DMS114 treated with DMSO at 0.1 percent for 48 hours (cell line): ENCODE data around the gene SUPT6H.
"Not testable (repeated sequence)": the region's sequence is repeated elsewhere in the genome, so short reads cannot be mapped to it uniquely, and the experiment has no call there.

Experiments used
- DNase-seq: peaks from one replicate; lab custom pipeline; 2025; ENCODE audit not compliant: unreplicated experiment; lab: John Stamatoyannopoulos, UW

Gene SUPT6H

GRCh38 chr17:28717578-28718332 is 55.8 kb downstream of the SUPT6H start, which contains the start of gene RAB34:
RAB34 (minus strand) TSS chr17:28717868; CDS start chr17:28717266, 602 bp downstream.
- DNase-seq = peak; percentile 32

- DNase-seq = no peak
Measured at GRCh38 chr17:28718333-28719020, 56.5 kb downstream of the SUPT6H start.

DNA sequence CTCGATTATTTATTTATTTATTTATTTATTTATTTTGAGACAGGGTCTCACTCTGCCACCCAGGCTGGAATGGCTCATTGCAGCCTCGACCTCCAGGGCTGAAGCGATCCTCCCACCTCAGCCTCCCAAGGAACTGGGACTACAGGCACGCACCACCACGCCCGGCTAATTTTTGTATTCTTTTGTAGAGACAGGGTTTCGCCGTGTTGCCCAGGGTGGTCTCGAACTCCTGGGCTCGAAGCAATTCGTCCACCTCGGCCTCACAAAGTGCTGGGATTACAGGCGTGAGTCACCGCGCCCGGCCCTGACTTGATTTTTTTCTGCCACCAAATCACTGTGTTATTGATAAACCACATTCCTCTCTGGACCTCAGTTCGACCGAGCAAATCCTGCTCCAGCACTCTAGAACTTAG is 57.0 kb downstream of the SUPT6H start:
- DNase-seq = no peak

DNA sequence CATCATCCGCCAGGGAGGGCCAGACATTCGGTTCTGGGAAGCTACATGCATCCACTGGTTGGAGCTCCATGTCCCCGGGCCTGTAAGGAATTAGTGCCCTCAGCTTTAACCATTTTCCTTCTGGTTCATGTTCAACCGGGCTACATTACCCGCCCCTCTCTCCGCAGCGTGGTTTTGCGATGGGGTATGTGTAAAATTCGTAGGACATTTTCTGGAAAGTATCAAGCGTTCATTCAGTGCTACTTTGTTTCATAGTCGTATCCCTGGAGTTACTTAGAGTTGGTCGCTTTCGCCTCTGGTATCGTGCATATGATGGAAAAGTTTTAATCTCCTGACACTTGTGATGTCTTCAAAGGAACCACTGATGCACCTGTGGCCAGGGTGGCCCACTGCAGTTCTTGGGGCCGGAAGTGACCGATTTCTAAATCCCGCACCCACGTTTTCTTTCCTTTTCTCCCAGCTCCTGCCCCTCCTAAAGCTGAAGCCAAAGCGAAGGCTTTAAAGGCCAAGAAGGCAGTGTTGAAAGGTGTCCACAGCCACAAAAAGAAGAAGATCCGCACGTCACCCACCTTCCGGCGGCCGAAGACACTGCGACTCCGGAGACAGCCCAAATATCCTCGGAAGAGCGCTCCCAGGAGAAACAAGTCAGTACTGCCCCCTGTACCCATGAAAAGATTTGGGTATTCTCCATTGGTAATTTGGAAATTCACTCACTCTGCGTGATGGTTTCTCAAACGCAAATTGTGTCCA is 58.4 kb downstream of the SUPT6H start:
- no peak for DNase-seq

- not testable (repeated sequence) for DNase-seq
Measured at GRCh38 chr17:28720997-28721329, 59.0 kb downstream of the SUPT6H start.

- no peak for DNase-seq
Measured at GRCh38 chr17:28722417-28723158, 60.6 kb downstream of the SUPT6H start.

- no peak for DNase-seq
Measured at GRCh38 chr17:28723159-28723835, 61.3 kb downstream of the SUPT6H start.

DNA sequence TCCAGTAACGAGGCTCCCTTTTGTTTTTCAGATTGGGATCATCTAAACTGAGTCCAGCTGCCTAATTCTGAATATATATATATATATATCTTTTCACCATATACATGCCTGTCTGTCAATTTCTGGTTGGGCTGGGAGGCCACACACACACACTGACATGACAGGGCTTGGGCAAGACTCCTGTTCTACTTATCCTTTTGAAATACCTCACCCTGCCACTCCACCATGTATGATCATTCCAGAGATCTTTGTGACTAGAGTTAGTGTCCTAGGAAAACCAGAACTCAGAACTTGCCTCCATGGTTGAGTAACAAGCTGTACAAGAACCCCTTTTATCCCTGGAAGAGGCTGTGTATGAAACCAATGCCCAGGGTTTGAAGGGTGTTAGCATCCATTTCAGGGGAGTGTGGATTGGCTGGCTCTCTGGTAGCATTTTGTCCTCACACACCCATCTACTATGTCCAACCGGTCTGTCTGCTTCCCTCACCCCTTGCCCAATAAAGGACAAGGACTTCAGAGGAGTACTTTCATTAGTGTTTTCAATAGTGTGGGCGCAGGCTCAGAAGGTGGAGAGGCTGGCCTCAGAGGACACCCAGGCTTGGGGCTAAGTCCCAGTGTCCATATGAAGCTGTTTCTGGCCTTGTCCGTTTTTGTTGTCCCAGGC is 62.0 kb downstream of the SUPT6H start:
- DNase-seq = not testable (repeated sequence)

DNA sequence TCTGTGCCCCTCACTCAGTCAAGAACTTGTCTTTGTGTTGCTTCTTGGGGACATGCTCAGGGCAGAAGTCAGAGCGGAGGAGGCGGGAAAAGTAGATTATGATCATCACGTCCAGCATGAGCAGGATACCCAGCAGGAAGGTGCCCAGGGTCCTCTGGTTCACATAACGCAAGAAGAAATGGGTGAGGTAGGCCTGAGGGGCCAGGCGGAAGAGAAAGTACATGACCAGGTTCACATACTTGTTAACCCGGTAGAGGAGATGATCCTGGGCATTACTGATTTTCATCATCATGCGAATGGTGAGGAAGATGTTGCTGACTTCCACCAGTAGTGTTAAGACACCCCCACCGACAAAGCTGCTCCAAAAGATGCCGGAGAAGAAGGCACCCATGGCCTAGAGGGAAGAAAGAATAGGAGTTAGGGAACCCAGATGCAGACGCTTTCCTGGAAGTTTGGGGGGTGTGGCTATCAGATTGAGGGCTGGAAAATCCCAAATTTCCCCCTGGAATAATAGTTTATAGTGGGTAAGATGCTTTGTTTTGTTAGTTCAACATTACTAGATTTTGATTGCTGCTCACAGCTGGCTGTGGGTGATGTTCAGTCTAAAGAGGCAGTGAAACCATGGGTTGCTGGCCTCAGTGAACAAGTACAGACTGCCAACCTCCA is 62.6 kb downstream of the SUPT6H start:
- peak; percentile 59 for DNase-seq

DNA sequence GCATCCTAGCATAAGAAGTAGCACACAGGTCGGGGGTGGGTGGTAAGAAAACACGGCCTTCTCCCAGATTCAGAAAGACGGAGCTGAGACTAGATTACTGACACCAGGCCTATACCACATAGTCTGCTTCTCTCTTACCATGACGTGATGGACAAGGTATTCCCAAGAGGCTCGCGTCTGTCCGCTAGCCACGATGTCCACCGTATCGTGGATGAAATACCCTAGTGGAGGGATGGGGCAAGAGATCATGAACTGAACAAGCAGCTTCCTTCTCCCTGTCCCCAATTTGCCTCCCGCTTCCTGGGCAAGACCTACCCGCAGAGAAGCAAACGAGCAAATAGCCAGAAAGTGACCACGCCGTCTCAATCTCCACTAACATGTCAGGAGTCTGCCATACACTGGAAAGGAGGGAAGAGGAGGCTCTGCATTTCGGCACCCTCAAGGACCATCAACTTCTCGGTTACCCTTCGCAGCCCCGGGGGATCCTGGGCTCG is 63.2 kb downstream of the SUPT6H start:
- DNase-seq = peak; percentile 71

- peak; percentile 71 for DNase-seq
Measured at GRCh38 chr17:28725660-28726225, 63.7 kb downstream of the SUPT6H start.

DNA sequence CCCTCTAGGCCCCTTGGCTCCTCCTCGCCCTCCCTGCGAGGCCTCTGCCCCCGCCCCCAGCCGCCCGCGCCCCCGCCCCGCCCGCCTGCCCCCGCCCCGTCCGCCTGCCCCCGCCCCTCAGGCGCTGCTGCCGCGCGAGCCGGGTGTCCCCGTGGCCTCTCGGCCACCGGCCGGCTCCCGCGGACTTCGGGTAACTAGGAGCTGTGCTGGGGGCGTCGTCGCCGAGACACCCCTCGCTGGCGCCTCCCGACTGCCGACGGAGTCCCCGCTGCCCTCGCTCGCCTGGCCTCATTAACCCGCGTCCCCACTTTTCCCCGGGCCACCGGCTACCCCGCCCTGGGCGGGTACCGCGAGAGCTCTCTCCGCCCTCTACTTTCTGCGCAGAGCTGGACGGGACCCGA is 64.2 kb downstream of the SUPT6H start, which contains the start of gene TLCD1:
Gene TLCD1 (minus strand): TSS at position 8 of the 401 bp plus-strand sequence. CDS start 136 bp downstream, outside the sequence.
- DNase-seq = peak; percentile 24

GRCh38 chr17:28726627-28727491 is 64.9 kb downstream of the SUPT6H start:
- peak; percentile 78 for DNase-seq

GRCh38 chr17:28728364-28729200 is 66.6 kb downstream of the SUPT6H start, which contains the start of gene NEK8:
NEK8 (plus strand) TSS chr17:28728788; CDS start chr17:28728814, 26 bp downstream.
- DNase-seq = peak; percentile 83

GRCh38 chr17:28729950-28730330 is 67.9 kb downstream of the SUPT6H start:
- no peak for DNase-seq

DNA sequence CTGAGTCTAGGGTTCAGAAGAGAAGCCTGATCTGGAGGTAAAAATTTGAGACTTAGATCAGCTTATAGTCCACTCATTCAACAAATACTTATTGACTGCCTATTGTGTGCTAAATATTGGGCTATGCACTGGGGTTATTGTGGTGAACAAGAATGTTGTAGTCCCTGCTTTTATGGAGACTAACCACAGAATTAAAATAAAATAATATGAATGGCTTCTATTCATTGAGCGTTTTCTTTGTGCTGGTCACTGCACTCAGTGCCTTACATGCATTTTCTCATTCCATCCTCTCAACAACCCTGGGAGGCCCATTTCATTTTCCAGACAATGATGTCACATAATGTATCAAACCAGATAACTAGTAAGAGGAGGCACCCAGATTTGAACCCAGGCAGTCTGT is 71.3 kb downstream of the SUPT6H start:
- no peak for DNase-seq

DNA sequence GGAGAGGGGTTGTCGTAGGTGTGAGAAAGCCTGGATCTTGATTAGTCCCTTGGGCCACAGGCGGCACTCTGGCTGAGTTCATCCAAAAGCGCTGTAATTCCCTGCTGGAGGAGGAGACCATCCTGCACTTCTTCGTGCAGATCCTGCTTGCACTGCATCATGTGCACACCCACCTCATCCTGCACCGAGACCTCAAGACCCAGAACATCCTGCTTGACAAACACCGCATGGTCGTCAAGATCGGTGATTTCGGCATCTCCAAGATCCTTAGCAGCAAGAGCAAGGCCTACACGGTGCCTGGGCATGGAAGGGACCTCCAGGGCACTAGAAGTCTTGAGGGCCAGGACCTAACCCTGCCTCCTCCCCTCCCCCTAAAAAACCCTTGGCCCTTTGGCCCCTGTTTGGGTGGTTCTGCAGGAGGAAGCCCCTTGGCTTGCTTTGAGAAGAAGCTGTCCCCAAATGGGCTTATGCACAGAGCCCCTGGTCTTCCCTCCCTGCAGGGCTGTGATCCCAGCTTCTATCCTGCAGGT is 72.8 kb downstream of the SUPT6H start:
- no peak for DNase-seq
